Hypothalamus (tissue), 51 donors: ENCODE data around the gene ADGRV1.
"Not testable (repeated sequence)": the region's sequence is repeated elsewhere in the genome, so short reads cannot be mapped to it uniquely, and the experiment has no call there.

Source experiments
- DNase-seq, 51 donors: peaks; one replicate each; lab custom pipeline; 2025; lab: John Stamatoyannopoulos, UW

The ADGRV1 gene

DNA sequence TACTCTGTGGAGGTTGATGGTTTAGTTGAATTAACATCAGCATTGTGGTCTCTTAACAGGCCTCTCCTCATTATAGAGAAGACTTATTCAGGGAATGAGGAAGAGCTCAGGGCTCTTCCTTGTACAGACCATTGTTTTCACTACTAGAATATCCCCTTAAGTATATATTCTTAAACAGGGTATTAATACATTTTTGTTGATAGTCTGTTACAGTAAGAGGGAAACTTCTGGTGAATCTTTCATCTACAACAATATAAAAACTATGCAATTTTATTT lies 330.7 kb downstream of the ADGRV1 start:
- DNase-seq, result no peak

DNA sequence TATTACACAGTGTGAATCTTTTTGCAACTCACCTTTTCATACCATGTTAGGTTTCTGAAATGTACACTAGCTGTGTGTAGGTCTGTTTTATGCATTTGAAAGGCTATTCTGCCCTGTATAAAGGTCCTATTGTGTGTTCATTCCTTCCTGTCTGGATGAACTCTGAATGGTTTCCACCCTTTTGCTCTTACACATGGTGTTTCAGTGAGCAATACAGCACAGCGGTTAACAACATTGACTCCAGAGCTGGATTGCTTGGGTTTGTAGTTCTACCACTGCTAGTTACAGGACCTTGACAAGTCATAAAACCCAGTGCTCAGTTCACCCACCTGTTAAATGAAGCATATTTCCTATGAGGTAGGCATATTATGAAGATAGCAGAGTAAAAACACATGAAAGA lies 331.6 kb downstream of the ADGRV1 start:
- DNase-seq, result no peak

DNA sequence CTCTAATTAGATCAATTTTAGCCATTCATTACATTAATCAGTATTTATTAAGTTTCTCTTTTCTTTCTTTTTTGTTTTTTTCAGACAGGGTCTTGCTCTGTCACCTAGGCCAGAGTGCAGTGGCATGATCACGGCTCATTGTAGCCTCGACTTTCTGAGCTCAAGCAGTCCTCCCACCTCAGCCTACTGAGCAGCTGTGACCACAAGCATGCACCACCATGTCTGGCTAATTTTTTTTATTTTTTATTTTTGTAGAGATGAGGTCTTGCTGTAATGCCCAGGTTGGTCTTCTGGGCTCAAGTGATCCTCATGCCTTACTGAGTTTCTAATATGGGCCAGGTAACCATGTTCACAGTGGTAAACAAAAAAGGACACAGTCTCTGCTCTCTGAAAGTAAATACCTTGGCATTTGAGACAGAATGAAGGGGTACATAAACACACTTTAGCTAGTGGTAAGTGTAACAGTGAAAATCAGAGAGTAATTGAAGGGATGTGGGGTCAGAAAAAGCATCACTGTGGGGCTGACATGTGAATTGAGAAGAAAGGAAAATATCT lies 336.3 kb downstream of the ADGRV1 start:
- no peak for DNase-seq

DNA sequence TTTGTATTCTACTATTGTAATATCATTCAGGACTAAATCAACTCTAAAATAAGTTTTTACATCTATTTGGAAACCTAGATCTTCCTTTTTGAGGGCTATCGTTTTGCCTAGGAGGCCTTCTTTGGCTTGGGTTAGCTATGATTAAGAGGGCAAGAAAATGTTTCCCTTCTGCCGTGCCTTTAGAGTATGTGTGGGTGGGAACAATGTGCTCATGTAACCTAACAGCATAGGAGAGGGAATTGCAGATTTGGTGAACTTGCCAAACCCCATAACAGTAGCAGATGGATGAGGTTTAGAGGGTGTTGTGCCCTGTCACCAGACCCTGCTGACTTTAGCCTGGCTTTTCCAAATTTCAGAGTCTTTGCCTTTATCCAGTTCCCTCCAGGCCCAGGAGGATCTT lies 339.0 kb downstream of the ADGRV1 start:
- DNase-seq, result no peak

DNA sequence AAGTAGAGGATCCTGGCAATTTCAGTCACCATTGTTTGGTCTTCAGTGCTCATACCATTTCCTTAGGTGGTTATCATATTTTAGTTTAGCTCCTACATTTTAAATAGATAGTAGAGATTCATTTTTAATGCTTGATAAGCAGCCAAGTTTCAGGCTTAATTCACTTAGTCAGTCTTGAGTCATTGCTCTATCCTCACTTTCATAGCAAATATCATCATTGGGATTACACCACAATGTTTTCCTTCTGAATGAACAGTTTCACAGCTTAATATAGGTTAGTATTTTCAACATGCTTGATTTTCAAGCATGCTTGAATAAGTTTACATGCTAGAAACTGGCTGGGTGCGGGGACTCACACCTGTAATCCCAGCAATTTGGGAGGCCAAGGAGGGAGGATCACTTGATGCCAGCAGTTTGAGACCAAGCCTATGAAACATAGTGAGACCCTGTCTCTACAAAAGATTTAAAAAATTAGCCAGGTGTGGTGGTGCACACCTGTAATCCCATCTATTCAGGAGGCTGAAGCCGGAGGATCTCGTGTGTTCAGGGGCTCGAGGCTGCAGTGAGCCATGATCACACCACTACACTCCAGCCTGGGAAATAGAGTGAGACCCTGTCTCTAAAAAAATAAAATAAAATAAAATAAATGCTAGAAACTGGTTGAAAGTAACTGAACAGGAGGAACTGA lies 339.9 kb downstream of the ADGRV1 start:
- DNase-seq, result no peak

DNA sequence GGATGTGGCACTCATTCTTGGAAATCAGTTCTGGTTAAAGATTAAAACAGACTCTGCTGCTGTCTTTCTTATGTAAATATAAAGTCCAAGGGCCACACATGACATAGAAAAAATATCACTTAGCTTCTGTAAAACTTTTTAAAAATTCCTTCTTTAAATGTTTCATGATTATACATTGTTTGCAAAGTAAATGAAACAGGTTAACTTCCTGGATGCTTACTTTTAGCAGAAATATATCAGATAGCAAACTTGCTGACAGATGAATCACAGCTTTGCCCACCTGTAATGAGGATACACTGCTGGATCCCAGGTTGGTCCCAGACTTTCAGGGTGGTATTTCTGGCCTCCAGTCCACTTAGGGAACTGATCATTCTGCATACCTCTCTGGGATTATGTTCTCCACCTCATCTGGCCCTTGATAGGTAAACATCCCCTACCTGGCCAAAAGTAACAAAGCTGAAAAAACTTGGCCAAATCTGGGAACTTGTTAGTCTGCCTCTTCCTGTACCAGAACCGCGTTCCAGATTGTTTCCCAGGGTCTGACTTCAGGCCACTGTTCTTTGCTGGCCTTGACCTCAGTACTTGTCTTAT lies 340.5 kb downstream of the ADGRV1 start:
- no peak for DNase-seq

DNA sequence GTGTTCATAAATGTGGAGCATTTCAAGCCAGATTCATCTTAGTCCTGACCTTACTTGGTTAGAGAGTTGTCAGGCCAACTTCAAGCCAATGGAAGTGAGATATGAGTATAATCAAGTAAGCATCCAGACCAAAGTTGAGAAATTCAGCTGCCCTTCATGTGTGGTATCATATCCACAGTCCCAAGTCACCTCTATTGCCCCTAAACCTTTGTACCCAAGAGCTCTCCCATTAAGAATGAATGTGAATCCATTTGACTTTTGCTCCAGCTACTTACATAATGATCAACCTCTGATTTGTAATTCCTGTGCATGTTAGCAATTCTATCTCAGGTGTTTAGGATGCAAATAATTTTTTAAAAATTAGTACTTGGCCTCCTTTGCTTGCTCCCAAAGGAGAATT lies 342.7 kb downstream of the ADGRV1 start:
- DNase-seq, result no peak

DNA sequence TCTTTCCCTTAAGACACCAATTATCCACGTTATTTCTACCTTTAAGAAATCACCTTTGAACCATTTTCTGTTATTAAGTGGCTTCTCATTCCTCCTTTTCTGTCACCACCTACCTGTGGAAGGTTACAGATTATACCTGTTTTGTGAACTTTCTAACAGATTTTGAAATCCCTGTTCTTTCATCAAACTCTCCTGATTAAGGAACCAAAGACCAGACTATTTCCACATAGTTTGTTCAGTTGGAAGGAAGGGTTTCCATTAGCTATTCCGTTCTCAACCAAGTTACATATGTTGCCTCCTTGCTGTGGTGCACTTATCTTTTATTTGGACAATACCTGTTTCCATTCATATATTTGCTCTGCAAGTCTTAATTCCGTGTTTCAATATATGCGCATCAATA lies 343.6 kb downstream of the ADGRV1 start:
- DNase-seq, result no peak

DNA sequence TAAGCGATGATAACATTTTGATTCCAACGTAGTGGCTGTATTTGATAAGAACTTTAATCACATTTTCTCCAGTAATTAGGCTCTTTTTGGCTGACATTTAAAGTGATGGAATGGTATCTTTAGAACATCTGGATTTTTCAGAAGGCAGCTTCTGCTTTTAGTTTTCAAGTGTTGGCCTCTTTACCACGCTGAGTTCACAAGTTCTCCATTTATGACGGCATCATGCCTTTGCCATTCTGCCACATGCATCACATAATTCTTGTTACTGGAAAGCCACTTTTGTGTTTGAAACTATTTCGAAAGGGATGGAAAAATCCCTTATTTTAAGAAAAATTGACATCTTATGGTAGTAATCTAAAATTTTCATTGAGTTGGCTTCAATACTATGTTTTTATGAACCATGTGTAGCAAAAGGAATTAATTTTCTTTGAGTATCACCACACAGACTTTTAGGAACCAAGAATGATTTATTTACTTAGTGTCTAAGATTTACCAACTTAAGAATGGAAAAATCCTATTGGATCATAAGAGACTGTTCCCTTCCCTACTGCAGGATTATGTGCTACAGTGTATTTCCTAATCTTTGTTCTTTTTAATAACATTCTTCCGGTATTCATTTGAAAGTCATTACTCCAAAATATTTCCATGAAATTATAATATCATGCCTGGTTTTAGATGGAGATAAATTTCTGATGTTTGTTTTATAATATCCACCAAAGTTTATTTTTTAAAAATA lies 344.2 kb downstream of the ADGRV1 start:
- DNase-seq, result no peak

DNA sequence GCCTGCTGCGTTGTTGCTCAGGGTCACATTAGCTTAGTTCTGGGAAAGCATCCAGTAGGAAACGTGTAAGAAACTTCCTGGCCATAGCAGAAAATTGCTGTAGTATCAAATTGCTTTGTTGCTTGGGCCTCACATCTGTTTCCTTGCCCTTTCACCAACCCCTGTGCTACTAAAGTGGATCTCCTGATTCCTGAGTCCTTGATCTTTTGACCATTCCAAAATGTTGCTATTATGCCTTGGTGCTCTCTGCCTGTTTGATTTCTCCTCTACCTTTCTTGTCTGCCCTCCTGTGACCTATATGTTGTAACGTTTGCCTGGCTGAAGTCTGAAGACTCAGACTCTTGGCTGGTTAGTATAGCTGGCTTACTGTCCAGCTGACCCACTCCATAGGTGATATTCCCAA lies 350.5 kb downstream of the ADGRV1 start:
- DNase-seq, result no peak

DNA sequence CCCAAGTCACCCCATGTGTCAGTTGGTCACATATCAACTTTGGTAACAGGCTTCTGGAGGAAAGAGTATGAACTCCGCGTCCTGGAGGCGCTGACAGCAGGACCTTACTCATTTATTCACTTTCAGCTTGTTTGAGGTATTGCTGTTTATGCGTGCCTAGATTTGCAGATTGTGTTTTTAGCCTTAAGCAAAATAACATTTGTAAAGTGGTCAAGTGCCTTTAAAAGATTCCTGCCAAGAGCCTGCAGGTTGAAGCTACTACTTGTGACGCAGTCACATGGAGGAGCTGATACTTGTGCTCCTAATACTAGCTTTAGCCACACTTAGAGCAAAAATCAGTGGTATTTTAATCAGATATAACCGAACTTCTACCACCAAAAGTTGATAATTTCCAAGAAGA lies 351.3 kb downstream of the ADGRV1 start:
- no peak for DNase-seq

DNA sequence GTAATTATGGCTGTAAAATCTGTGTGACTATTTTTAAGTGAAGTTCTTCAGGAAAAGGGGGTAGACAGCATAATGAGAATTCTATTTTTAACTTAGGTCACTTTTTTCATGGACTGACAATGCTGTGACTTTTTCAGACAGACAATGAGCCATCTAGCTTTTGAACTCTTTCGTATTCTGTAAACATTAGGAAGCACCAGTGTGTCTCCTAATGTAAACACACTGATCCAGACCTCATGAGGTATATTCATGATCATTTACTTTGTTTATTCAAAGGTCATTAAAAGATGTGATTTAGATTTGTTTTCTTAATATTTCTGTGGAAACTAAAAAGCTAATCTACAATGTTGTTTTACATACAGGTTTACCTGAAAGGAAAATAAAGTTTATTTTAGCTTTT lies 352.6 kb downstream of the ADGRV1 start:
- no peak for DNase-seq

DNA sequence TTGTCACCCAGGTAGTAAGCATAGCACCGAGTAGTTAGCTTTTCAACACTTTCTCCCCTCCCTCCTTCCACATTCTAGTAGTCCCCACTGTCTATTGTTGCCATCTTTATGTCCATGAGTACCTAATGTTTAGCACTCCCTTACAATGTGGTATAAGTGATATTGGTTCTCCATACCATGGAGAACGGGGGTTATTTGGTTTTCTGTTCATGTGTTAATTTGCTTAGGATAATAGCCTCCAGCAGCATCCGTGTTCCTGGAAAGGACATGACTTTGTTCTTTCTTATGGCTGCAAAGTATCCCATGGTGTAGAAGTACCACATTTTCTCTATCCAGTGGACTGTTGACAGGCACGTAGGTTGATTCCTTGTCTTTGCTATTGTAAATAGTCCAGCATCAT lies 353.9 kb downstream of the ADGRV1 start:
- no peak for DNase-seq

DNA sequence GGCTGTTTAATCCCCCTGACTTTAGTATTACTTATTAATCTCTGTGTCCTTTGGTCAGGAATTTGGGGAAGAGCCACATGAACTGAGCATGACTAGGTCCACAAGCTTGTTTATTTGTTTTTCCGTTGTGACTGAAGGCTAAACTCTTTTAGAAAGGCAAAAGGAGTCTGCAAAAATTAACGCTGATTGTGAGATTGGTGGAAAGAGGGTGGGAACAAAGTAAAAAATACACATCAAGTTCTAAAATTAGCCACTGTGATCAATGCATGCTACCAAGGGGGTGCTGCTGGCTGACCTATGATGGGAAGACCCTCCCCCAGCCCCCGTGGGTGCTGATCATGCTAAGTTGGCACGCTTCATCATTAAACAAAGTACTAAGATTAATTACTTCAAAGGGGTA lies 356.8 kb downstream of the ADGRV1 start:
- DNase-seq, result no peak

DNA sequence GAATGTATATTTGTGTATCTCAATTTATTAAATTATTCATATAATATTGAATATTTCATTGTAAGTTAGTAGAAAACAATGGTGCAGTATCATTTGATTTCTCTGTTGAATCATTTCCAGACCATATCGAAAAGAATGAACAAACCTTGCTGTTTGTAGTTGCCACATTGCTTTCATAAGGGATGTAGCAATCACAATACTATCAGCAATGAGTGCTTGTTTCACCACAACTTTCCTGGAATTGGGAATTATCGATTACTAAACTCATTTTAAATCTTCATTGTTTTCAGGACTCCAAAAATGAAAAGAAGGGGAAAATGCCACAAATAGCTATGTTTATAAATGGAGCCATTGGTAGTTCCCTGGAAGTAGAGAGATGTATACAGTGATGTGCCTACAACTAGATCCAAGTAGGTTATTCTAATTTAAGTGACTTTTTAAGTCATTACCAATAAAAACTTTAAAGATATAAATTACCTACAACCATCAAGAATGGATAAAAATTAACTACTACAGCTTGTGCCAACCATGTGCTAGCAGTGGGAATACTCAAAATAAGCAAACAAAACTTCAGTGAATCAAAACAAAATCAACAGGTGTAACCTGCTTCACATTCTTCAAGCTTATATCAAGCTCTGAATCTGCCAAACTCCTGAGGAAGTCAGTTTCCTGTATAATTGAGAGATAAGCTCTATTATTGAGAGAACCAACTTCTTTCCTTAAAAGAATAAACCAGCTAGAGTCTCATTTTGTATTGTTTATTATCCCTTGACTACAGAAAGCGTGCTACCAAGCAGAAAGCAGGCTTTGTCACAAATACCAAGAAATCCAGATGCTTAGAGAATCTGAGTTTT lies 358.6 kb downstream of the ADGRV1 start:
- no peak for DNase-seq

DNA sequence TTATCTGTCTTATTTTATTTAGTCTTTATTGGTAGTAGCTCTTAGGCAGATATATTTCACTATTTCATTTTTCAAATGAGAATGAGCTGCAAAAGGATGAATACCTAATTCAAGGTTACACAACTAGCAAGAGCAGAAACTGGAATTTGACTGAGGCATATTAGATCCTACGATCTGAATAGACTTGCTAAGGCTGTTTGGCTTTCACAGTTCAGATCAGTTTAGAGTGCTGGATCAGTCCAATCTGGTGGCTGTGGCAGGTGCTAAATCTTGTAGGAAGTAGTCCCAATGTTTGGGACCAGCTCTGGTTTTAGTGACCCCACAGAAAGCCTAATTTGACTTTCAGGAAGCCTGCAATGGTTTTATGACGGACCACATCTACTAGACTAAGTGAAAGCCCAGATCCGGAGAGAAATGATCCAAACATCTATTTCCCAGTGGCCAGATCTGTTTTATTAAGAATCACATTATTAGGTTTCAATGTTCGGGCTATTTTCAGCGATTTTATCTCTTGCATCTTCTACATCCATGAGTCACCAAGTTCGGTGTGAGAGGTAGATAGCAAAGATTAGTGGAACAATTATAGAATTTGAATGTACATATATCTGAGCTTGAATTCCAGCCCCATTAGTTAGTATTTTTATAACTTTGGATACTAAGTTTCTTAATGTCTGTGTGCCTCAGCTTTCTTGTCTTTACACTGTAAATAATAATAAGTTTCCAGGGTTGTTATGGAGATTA lies 359.5 kb downstream of the ADGRV1 start:
- DNase-seq, result no peak

DNA sequence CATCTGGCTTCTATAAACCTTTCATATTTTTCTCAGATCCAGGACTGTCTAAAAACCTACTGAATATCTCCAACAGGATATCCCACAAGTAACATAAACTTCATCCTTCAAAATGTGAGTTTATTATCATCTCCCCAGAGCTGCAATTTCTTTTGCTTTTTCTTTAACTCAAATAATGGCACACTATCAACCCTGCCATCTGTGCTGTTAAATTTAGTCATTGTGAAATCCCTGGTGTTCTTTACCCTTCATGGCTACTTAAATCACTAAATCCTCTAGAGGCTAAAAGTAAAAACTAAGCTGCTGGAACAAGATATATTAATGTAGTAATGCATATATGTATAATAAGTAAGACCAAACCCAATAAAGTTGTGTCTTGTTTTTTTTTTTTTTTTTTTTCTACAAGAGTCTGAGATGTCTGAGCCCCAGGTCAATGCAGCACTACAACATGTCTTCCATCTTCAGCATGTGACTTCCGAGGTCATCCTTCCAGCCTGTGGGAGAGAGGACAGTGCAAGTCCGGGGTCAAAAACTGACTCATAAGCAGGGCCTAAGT lies 362.9 kb downstream of the ADGRV1 start:
- no peak for DNase-seq

DNA sequence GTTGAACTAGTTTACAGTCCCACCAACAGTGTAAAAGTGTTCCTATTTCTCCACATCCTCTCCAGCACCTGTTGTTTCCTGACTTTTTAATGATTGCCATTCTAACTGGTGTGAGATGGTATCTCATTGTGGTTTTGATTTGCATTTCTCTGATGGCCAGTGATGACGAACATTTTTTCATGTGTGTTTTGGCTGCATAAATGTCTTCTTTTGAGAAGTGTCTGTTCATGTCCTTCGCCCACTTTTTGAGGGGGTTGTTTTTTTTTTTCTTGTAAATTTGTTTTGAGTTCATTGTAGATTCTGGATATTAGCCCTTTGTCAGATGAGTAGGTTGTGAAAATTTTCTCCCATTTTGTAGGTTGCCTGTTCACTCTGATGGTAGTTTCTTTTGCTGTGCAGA lies 365.6 kb downstream of the ADGRV1 start:
- not testable (repeated sequence) for DNase-seq

DNA sequence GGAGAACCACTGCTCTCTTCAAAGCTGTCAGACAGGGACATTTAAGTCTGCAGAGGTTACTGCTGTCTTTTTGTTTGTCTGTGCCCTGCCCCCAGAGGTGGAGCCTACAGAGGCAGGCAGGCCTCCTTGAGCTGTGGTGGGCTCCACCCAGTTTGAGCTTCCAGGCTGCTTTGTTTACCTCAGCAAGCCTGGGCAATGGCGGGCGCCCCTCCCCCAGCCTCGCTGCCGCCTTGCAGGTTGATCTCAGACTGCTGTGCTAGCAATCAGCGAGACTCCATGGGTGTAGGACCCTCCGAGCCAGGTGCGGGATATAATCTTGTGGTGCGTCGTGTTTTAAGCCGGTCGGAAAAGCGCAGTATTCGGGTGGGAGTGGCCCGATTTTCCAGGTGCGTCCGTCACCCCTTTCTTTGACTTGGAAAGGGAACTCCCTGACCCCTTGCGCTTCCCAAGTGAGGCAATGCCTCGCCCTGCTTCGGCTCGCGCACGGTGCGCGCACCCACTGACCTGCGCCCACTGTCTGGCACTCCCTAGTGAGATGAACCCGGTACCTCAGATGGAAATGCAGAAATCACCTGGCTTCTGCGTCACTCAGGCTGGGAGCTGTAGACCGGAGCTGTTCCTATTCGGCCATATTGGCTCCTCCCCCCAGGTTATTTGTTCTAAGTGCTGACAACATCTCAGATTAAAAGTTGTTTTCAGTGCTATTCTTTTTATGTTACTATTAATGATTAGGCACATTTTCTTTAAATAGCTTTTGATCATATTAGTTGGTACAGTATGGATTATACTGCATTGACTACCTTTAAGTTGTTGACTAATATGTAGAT lies 370.6 kb downstream of the ADGRV1 start:
- not testable (repeated sequence) for DNase-seq
